Panc1 (cell line): ENCODE results near the gene CCDC78.

Experiments
- CTCF ChIP-seq: fragments of 450-650 bp; IDR thresholded peaks from 2 replicates; pipeline ENCODE4 v1.5.1; 2017; ENCODE audit warnings: mild to moderate bottlenecking
- POLR2AphosphoS5 ChIP-seq: IDR thresholded peaks from 2 replicates; pipeline ENCODE4 v1.6.1; 2012; ENCODE audit warnings: mild to moderate bottlenecking, low read depth, low read length, moderate library complexity
- REST ChIP-seq, 2 experiments: IDR thresholded peaks; 2 replicates each; pipeline ENCODE4 v1.6.1; 2011 to 2012; ENCODE audit warnings: low read depth in 2 of 2, control low read depth in 1 of 2, low read length in 1 of 2, mild to moderate bottlenecking in 1 of 2, moderate library complexity in 1 of 2; ENCODE audit not compliant: insufficient read depth in 1 of 2
- SIN3A ChIP-seq: IDR thresholded peaks from 2 replicates; pipeline ENCODE4 v1.6.1; 2012; ENCODE audit warnings: low read depth, mild to moderate bottlenecking, low read length, moderate library complexity, borderline replicate concordance; ENCODE audit not compliant: insufficient read depth
- TCF7L2 ChIP-seq: IDR thresholded peaks from 2 replicates; pipeline ENCODE4 v1.6.1; 2011; ENCODE audit warnings: mild to moderate bottlenecking, low read depth, low read length, inconsistent platforms

GRCh38 chr16:711084-711483 lies 15.2 kb downstream of the CCDC78 start:
- TF ChIP-seq CTCF: no peak
- TF ChIP-seq SIN3A: no peak
- no peak for TF ChIP-seq POLR2AphosphoS5
- TF ChIP-seq TCF7L2: no peak
- TF ChIP-seq REST (IDR thresholded peaks at IDR 0.05; ENCODE audit: insufficient read depth in 1 of 2, low read depth in 2 of 2, low read length in 1 of 2): no peak
